HG03159 (cell line): ENCODE data around the gene UBTD1.

Experiments used
- ATAC-seq: cut with Tn5 transposase; IDR thresholded peaks from one replicate; pipeline ENCODE4 v1.9.1; 2021; ENCODE audit warnings: mild to moderate bottlenecking, moderate library complexity; ENCODE audit not compliant: unreplicated experiment

The UBTD1 gene

GRCh38 chr10:97607095-97607636 lies 108.4 kb downstream of the UBTD1 start:
- no peak for ATAC-seq

DNA sequence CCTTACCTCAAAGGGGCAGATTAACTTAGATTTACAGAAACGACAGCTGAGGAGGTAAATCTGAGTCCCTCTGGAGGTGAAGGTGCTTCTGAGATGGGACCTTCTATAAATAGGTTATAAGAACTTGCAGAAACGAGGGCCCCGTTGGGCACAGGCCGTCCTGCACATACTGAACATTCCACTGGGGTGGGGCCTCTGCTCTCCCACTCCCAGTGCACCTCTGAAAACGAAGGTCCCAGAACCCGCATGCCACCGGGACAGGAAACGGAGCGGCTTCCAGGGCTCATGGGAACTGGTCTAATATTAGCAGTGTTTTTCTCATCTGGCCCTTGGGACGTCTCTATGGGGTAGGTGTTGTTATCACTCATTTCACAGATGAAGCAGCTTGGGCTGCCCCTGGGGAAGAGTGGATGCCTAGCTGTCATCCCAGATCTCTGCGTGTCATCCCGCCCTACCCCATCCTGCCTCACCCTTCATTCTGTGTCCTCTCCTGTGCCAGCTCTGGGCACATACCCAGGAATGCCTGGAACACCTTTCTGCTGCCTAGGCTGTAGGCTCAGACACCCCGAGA lies 110.4 kb downstream of the UBTD1 start:
- ATAC-seq = no peak

- ATAC-seq = no peak
These were observed 112.7 kb downstream of the UBTD1 start for GRCh38 chr10:97611473-97611872.

- ATAC-seq = no peak
These were observed 113.7 kb downstream of the UBTD1 start for GRCh38 chr10:97612386-97612785.

GRCh38 chr10:97618285-97618684 lies 119.6 kb downstream of the UBTD1 start:
- no peak for ATAC-seq

GRCh38 chr10:97618733-97619132 lies 120.0 kb downstream of the UBTD1 start:
- no peak for ATAC-seq
